Upper lobe of left lung (tissue), 4 donors: Measurements from ENCODE around the gene OR14A2.
"Not testable (repeated sequence)": the region's sequence is repeated elsewhere in the genome, so short reads cannot be mapped to it uniquely, and the experiment has no call there.

Experiments used
- POLR2AphosphoS5 ChIP-seq, 2 donors: sonication (generic); formaldehyde crosslinking; IDR thresholded peaks; one replicate each; pipeline ENCODE4 v1.5.1; 2017; ENCODE audit warnings: antibody characterized with exemption in 2 of 2
- TF ChIP-seq, protein P1 (sequence below), 6 experiments: fragments of 450-650 bp in 4 of 6; fragments of 200-600 bp in 2 of 6; sonication (generic) in 2 of 6; IDR thresholded peaks; one replicate each; pipeline ENCODE4 v1.5.1; 2016 to 2019; ENCODE audit warnings: antibody characterized with exemption in 6 of 6

DNA sequence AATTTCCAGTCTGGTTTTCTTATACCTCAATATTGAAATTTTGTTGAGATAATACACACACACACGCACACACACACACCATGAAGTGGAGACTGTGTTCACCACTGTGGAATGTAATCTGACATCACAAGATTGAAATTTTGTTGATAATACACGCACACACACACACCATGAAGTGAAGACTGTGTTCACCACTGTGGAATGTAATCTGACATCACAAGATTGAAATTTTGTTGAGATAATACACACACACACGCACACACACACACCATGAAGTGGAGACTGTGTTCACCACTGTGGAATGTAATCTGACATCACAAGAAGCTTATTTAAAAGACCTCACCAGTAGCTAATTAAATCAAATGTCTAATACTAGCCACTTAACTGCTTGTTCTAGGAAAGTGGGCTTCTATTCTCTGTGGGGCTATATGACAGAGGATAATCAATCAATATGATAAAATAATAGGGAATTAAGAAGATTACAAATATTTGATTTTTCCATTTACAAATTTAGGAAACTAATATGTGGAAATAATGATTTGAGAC is 5.7 kb downstream of the OR14A2 start:
- TF ChIP-seq, protein P1, sequence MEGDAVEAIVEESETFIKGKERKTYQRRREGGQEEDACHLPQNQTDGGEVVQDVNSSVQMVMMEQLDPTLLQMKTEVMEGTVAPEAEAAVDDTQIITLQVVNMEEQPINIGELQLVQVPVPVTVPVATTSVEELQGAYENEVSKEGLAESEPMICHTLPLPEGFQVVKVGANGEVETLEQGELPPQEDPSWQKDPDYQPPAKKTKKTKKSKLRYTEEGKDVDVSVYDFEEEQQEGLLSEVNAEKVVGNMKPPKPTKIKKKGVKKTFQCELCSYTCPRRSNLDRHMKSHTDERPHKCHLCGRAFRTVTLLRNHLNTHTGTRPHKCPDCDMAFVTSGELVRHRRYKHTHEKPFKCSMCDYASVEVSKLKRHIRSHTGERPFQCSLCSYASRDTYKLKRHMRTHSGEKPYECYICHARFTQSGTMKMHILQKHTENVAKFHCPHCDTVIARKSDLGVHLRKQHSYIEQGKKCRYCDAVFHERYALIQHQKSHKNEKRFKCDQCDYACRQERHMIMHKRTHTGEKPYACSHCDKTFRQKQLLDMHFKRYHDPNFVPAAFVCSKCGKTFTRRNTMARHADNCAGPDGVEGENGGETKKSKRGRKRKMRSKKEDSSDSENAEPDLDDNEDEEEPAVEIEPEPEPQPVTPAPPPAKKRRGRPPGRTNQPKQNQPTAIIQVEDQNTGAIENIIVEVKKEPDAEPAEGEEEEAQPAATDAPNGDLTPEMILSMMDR (IDR thresholded peaks at IDR 0.05): not testable (repeated sequence)
- TF ChIP-seq POLR2AphosphoS5 (IDR thresholded peaks at IDR 0.05): not testable (repeated sequence)
